RWPE1 (cell line): ENCODE data around the gene SLC16A3.

Experiments
- CTCF ChIA-PET: fragments of 350-600 bp; sonication (Branson Sonifier 250); formaldehyde crosslinking; extraction: SDS; loops from one replicate; lab custom pipeline; 2021; lab: Yijun Ruan, JAX
- POLR2A ChIA-PET: fragments of 400-600 bp; formaldehyde crosslinking; extraction: SDS; loops from one replicate; lab custom pipeline; 2020; ENCODE audit warnings: antibody characterized with exemption; ENCODE audit not compliant: low non-redundant PET; lab: Yijun Ruan, JAX
- DNase-seq: peaks from one replicate; pipeline ENCODE4 v3.0.0; 2012; ENCODE audit warnings: low spot score
- H3K27ac ChIP-seq: fragments of 450-650 bp; 2 replicates; pipeline ENCODE4 v1.5.1; 2017
- TF ChIP-seq, protein P1 (sequence below): fragments of 450-650 bp; conservative IDR thresholded peaks from 2 replicates; pipeline ENCODE4 v1.5.1; 2017; ENCODE audit warnings: low read depth, mild to moderate bottlenecking

SLC16A3 gene

DNA sequence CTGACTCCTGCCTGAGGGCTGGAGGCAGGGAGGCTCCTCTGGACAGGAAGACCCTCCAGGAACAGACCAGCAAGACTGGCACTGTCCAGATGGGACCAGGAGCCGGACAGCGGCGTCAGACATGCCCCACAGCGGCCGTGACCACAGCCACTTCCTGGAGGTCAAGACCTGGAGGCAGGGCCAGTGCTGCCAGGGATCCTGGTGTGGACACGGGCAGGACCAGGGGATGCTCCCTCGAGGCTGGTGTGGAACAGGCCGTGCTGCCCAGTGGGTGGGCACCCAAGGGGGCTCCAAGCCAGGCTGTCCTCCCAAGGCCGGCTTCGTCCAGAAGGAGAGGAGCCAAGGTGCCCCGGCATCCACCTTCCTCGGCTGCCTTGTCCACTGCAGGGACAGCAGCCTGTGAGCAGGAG lies 11.7 kb upstream of the SLC16A3 start:
- DNase-seq = no peak
- CTCF ChIA-PET = no interaction called here
- H3K27ac ChIP-seq = peak overlapping the region; percentile 99
- TF ChIP-seq, protein P1, sequence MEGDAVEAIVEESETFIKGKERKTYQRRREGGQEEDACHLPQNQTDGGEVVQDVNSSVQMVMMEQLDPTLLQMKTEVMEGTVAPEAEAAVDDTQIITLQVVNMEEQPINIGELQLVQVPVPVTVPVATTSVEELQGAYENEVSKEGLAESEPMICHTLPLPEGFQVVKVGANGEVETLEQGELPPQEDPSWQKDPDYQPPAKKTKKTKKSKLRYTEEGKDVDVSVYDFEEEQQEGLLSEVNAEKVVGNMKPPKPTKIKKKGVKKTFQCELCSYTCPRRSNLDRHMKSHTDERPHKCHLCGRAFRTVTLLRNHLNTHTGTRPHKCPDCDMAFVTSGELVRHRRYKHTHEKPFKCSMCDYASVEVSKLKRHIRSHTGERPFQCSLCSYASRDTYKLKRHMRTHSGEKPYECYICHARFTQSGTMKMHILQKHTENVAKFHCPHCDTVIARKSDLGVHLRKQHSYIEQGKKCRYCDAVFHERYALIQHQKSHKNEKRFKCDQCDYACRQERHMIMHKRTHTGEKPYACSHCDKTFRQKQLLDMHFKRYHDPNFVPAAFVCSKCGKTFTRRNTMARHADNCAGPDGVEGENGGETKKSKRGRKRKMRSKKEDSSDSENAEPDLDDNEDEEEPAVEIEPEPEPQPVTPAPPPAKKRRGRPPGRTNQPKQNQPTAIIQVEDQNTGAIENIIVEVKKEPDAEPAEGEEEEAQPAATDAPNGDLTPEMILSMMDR = no peak
- POLR2A ChIA-PET = no interaction called here

DNA sequence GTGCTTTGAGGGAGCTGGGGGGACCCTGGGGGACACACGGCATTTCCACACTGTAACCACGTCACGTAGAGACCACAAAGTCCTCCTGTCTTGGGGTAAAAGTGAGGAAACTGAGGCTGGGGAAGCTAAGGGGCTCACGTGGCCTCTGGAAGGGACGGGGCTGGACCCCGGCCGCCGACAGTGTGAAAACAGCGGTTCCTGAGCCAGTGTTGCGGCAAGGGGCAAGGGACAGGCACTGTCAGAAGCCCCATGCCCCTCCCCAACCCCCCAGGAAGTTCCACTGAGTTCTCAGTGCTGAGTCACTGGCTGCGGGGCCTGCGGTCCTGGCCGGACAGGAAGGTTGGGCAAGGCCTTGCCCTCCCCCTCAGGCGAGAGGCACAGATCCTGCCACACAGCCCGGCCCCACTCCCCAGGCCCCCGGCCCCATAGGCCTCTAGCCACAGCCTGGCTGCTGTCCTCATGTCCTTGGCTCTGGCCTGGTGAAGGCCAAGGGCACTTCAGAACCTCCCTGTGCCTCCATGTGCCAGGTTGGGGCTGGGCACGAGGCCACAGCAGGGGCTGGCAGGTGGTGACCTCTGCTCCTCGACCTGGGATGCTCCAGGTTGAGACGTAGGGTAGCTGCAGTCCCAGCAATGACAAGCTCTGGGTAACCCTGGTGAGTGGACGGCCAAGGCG lies 11.2 kb upstream of the SLC16A3 start:
- H3K27ac ChIP-seq = peak overlapping the region; percentile 99
- CTCF ChIA-PET = no interaction called here
- POLR2A ChIA-PET = no interaction called here
- TF ChIP-seq, protein P1 = no peak
- no peak for DNase-seq

DNA sequence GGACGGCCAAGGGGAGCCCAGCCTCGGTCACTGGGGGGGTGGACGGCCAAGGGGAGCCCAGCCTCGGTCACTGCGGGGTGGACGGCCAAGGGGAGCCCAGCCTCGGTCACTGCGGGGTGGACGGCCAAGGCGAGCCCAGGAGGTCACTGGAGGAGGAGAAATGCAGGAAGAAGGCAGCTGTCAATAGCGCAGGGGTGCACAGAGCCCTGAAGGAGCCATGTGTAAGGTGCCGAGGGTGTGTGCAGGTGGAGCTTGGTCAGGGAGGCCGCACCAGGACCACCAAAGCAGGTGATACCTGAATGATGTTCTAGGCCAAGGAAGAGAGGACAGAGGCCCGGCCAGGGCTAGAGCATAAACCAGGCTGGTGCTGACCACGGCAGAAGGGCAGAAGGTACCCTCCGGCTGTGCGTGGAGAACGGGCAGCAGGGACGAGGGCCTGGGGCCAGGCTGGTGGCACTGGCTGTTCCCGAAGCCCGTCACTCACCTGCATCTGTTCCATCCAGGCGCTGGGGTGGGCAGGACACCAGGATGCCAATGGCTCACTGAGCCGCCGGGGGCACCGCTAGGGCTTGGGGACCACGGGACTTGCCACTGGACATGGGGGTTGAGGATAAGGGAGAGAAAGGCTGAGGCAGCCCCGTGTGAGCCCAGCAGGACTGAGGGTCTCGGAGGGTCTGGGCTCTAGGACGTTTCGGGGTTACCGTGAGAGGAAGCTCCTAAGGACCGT lies 10.3 kb upstream of the SLC16A3 start:
- CTCF ChIA-PET = no interaction called here
- H3K27ac ChIP-seq = peak overlapping the region; percentile 99

DNA sequence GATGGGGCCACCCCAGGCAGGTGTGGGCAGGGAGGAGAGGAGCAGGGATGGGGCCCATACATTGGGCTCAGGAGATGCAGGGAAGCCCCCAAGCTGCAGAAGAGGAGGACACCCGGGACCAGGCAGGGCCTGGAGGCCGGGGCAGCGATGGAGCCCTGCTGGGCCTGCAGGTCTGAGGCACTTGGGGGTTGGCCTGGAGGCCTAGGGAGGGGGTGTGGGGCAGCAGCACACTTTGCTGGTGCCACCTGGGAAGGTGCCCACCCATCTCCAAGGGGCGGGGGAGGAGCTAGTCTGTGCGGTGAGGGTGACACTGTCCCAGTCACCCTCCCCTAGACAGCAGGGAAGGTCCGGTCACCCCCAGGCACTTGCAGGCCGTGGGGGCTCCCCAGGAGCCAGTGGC lies 9.8 kb upstream of the SLC16A3 start:
- DNase-seq = no peak
- ChIA-PET CTCF (no interaction called here), POLR2A (interaction anchor here (0.6 kb wide), 1 partner anchor 10 kb away, joined by 3 read pairs; the partner anchor contains the start of gene SLC16A3)
- H3K27ac ChIP-seq = peak overlapping the region; percentile 99
- TF ChIP-seq, protein P1 = no peak

More for the DNA sequence above, 10.3 kb upstream of the SLC16A3 start:
- DNase-seq = no peak
- TF ChIP-seq, protein P1 = no peak
- POLR2A ChIA-PET = interaction anchor here (0.6 kb wide), 1 partner anchor 10 kb away, joined by 3 read pairs; the partner anchor contains the start of gene SLC16A3

DNA sequence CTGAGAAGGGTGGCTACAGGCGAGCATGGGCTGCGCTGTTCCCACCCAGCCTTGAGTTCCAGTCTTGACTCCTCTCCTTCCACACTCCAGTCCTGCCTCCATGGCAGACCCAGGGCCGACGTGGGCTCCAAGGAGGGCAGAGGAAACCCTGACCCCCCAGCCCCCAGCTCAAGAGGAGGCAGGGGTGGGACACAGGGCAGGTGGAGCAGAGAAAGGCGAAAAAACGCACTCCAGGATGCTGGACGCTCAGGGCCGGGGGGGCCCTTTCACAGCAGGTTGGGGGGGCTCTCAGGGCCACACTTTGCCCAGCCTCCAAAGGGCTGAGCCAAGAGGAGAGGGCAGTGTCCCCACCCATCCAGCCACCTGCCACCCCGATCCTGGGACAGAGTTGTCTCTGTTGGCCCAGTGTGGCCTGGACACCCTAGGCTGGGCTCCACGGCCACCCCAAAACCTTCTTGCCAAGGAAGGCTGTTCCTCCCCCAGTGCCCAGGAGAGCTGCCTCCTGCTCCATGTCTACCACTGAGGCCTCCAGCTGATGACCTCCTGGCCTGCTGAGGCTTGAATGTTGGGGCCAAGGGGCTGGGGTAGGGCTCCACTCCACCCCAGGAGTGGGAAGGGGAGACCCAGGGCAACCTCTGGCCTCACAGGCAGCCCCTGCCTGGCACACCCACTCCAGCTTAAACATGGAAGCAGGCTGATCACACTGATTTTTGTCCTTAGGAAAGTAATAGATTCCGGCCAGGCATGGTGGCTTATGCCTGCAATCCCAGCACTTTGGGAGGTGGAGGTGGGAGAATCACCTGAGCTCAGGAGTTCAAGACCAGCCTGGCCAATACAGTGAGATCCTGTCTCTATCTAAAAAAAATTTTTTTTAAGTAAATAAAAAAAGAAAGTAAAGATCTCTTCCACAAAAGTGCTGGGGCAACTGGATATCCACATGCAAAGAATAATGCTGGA lies 8.8 kb upstream of the SLC16A3 start:
- TF ChIP-seq, protein P1 = no peak
- ChIA-PET POLR2A (interaction anchor here (1.3 kb wide), 1 partner anchor 9 kb away, joined by 5 read pairs; the partner anchor contains the start of gene SLC16A3), CTCF (interaction anchor here (0.6 to 0.9 kb wide), 3 partner anchors 14 to 403 kb away, joined by 3 to 5 read pairs (median 3); no protein-coding TSS in a partner anchor)
- DNase-seq = no peak
- peak overlapping the region; percentile 99 for H3K27ac ChIP-seq
